GM23248 (cell line): ENCODE results near the gene GRID2.

Source experiments
- EZH2 ChIP-seq: fragments of 200-600 bp; sonication (generic); IDR thresholded peaks from 2 replicates; pipeline ENCODE4 v1.6.1; 2018; ENCODE audit warnings: antibody characterized with exemption, mild to moderate bottlenecking; ENCODE audit not compliant: insufficient read depth, poor library complexity, severe bottlenecking
- EZH2phosphoT487 ChIP-seq: fragments of 200-600 bp; sonication (generic); IDR thresholded peaks from 2 replicates; pipeline ENCODE4 v1.6.1; 2018; ENCODE audit warnings: antibody characterized with exemption, moderate library complexity, mild to moderate bottlenecking, low read depth; ENCODE audit not compliant: insufficient read depth

DNA sequence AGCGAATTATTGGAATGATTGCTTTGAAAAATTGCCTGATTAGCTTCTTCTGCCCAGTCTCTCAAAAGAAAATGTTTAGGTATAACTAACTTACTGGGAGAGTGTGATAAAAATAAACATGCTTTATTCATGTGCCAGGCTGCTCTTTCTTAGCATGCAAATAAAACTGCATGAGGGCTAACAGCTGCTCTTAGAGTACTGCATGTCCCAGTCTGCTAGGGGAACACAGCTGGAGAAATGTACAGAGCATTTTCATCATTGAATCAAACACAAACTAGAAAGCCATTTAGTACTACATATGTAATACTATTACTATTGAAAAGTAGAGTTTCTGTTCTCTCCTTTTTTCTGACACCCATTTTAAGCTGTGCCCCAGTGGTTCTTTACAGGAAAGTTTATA is 726.0 kb downstream of the GRID2 start:
- TF ChIP-seq EZH2, result no peak
- no peak for TF ChIP-seq EZH2phosphoT487
